Bone marrow (tissue), 2 donors: ENCODE measurements around the gene B9D1.

Source experiments
- DNase-seq, 2 donors: peaks; one replicate each; lab custom pipeline; 2025; lab: John Stamatoyannopoulos, UW

Gene B9D1

GRCh38 chr17:19376811-19377210 lies 14.3 kb upstream of the B9D1 start:
- DNase-seq: no peak

- no peak for DNase-seq
These were observed 13.2 kb upstream of the B9D1 start for GRCh38 chr17:19375732-19376131.

- no peak for DNase-seq
These were observed 11.6 kb upstream of the B9D1 start for GRCh38 chr17:19374136-19374535.

- DNase-seq: no peak
These were observed 10.5 kb upstream of the B9D1 start for GRCh38 chr17:19372866-19373504.

- no peak for DNase-seq
These were observed 9.9 kb upstream of the B9D1 start for GRCh38 chr17:19372439-19372838.

- no peak for DNase-seq
These were observed 9.5 kb upstream of the B9D1 start for GRCh38 chr17:19372011-19372370.

GRCh38 chr17:19371259-19372010 lies 8.9 kb upstream of the B9D1 start:
- DNase-seq: no peak

- DNase-seq: peak in 1 of 2 donors; percentile 40
These were observed 8.0 kb upstream of the B9D1 start for GRCh38 chr17:19370493-19370960.

- peak; percentile 27 to 83 for DNase-seq
These were observed 7.4 kb upstream of the B9D1 start for GRCh38 chr17:19369846-19370492.

- DNase-seq: no peak
These were observed 6.7 kb upstream of the B9D1 start for GRCh38 chr17:19369107-19369778.

- DNase-seq: no peak
These were observed 5.7 kb upstream of the B9D1 start for GRCh38 chr17:19368229-19368628.

DNA sequence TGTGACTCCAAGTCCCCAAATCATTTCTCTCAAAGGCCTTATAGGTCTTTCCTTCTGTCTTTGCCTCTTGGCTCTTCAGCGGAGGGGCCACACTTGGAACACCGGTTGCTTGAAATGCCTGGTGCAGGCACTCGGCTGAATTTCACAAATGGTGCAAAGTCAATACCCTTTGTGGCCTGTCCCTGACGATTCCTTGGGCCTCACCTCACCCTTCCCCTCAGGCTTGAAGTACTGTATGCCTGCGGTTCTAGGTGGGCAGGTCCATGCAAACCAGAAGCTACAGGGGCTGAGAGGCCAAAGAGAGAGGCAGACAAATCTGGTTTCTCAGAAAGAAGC lies 4.1 kb upstream of the B9D1 start:
- DNase-seq: no peak

GRCh38 chr17:19365833-19366636 lies 3.5 kb upstream of the B9D1 start:
- no peak for DNase-seq

DNA sequence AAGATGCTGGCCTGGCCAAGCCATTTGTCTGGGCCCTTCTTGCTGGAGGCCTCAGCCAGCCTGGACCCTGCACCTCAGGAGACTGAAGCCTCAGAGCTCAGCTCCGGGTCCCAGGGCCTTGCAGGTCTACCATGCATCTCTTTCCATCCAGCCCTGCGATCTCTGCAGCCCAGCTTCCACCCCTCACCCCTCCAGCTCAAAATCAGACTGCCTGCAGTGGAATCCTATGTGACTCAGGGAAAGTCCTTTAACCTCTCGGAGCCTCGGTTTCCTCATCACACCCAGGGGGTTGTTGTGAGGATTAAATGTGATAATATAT lies 2.9 kb upstream of the B9D1 start:
- DNase-seq: no peak

GRCh38 chr17:19364699-19365498 lies 2.4 kb upstream of the B9D1 start:
- no peak for DNase-seq

DNA sequence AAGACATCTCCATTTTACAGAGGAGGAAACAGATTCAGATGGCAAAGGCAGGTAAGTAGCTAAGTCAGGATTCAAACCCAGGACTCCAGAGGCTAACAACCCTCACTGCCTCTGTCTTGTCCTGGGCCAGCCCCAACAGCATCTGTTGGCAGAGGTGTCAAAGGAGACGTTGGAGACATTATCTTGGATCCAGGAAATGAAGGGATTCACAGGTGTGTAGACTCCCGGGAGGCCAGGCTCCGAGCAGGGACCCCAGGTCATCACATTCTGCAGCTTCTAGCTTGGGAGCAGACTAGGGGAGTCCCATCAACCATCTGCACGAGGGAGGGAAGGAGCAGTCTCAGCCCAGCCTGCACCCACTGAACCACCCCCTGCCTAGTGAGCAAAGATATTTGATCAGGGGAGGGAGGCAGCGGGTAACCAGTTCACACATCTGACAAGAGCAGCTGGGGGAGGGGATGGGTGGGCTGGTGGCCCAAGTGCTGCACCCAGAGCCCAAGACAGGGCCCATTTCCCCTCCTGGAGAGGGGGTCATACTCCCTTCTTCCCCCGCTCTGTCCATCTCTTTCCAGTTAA lies 1.0 kb upstream of the B9D1 start:
- DNase-seq: no peak

DNA sequence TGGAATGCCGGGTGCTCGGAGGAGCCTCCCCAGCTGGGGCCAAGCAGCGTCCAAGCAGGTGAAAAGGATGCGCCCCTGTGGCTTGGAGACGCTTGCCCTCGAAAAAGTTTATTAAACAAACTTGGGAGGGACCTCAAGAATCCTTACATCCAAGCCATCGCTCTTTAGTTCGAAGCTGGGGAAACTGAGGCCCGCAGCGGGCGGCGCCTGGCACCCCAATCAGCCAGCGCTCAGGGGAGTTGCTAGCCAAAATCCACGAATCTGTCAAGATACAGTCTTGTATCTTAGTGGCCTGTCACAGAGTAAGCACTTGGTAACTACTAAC lies 553 bp upstream of the B9D1 start:
- no peak for DNase-seq

DNA sequence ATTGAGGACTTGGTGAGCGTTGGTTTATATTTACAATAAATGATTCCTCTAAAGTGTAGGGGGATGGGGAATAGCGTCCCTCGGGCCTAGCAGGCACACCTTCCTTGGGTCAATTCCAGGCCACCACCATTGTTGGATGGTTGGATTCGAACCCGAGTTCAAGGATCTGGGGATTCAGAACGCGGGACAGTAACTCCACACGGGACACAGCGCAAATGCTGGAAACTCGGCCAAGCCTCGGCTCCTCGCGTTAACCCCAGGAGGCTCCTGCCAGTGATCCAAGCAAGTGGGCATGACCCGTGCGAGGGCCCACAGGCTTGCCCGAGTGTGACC lies 613 bp downstream of the B9D1 start:
- DNase-seq: no peak

GRCh38 chr17:19361326-19361725 lies 1.2 kb downstream of the B9D1 start:
- no peak for DNase-seq

DNA sequence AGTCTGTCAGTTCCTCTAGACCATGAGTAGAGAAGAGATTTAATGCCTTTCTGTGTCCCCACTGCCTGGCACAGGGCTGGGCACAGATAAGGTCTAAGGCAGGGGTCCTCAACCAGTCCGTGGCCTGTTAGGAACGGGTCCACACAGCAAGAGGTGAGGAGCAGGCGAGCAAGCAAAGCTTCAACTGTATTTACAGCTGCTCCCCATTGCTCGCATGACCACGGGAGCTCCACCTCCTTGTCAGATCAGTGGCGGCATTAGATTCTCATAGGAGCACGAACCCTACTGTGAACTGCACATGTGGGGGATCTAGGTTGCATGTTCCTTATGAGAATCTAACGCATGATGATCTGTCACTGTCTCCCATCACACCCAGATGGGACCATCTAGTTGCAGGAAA lies 1.8 kb downstream of the B9D1 start:
- DNase-seq: no peak

- no peak for DNase-seq
These were observed 2.7 kb downstream of the B9D1 start for GRCh38 chr17:19359856-19360255.
